SU-DHL-6 (cell line): ENCODE data around the gene SCLY.

Experiments
- H2AFZ ChIP-seq: fragments of 200-600 bp; sonication (generic); 2 replicates; pipeline ENCODE4 v1.6.1; 2014; ENCODE audit warnings: low read depth, mild to moderate bottlenecking, moderate library complexity, mixed read lengths, antibody characterized with exemption, low read length; ENCODE audit not compliant: severe bottlenecking
- H3F3A ChIP-seq: fragments of 200-600 bp; shearing (Covaris generic); 2 replicates; pipeline ENCODE4 v1.6.0; 2016; ENCODE audit warnings: antibody characterized with exemption, mild to moderate bottlenecking; ENCODE audit not compliant: insufficient read depth
- H3K27ac ChIP-seq: fragments of 200-600 bp; sonication (generic); 2 replicates; pipeline ENCODE4 v1.5.1; 2016; ENCODE audit warnings: low read depth, mild to moderate bottlenecking, low read length, moderate library complexity, mixed read lengths
- H3K27me3 ChIP-seq: fragments of 200-600 bp; sonication (generic), shearing (Covaris generic); 2 replicates; pipeline ENCODE4 v1.6.0; 2014; ENCODE audit warnings: mild to moderate bottlenecking, low read length
- H3K36me3 ChIP-seq: fragments of 200-600 bp; sonication (generic); 2 replicates; pipeline ENCODE4 v1.6.1; 2014; ENCODE audit warnings: mild to moderate bottlenecking, low read length, mixed read lengths
- H3K4me2 ChIP-seq: fragments of 300-600, 200-600 bp; shearing (Covaris generic), sonication (generic); 2 replicates; pipeline ENCODE4 v1.6.0; 2014; ENCODE audit warnings: low read length, low read depth, mild to moderate bottlenecking; ENCODE audit not compliant: poor library complexity, severe bottlenecking
- H3K4me3 ChIP-seq: fragments of 200-600 bp; sonication (generic); 2 replicates; pipeline ENCODE4 v1.5.1; 2014; ENCODE audit warnings: antibody characterized with exemption, low read length, mild to moderate bottlenecking, mixed read lengths; ENCODE audit not compliant: insufficient read depth, poor library complexity, severe bottlenecking
- H3K79me2 ChIP-seq: fragments of 200-600 bp; sonication (generic); 2 replicates; pipeline ENCODE4 v1.6.1; 2014; ENCODE audit warnings: mild to moderate bottlenecking, low read length, moderate library complexity; ENCODE audit not compliant: insufficient read depth
- H3K9ac ChIP-seq: fragments of 200-600 bp; sonication (generic); 2 replicates; pipeline ENCODE4 v1.7.0; 2014; ENCODE audit warnings: mild to moderate bottlenecking, low read length
- H3K9me2 ChIP-seq: fragments of 200-600 bp; sonication (generic); replicated peaks from 2 replicates; pipeline ENCODE4 v1.6.1; 2014; ENCODE audit warnings: low read length; ENCODE audit not compliant: insufficient read depth
- H3K9me3 ChIP-seq: fragments of 200-600 bp; sonication (generic); 2 replicates; pipeline ENCODE4 v1.6.1; 2014; ENCODE audit warnings: low read length, mixed read lengths; ENCODE audit not compliant: insufficient read depth
- H4K20me1 ChIP-seq: fragments of 200-600 bp; sonication (generic); 2 replicates; pipeline ENCODE4 v1.6.1; 2014; ENCODE audit warnings: low read depth, mild to moderate bottlenecking, antibody characterized with exemption, low read length, moderate library complexity, mixed read lengths
- CTCF ChIP-seq: fragments of 200-600 bp; sonication (generic); IDR thresholded peaks from one replicate; pipeline ENCODE4 v1.5.1; 2017; ENCODE audit warnings: antibody characterized with exemption, mild to moderate bottlenecking, low read length, moderate library complexity; ENCODE audit not compliant: insufficient read depth, poor library complexity, severe bottlenecking
- EZH2phosphoT487 ChIP-seq: fragments of 200-600 bp; sonication (generic), shearing (Covaris generic); conservative IDR thresholded peaks from 2 replicates; pipeline ENCODE4 v1.6.1; 2018; ENCODE audit warnings: mild to moderate bottlenecking, antibody characterized with exemption, low read length, moderate library complexity, mixed read lengths

SCLY gene

GRCh38 chr2:238080518-238080917 is 19.7 kb downstream of the SCLY start:
- Histone ChIP-seq H2AFZ (no peak overlapping the region), H3K27me3 (no peaks in the 10 kb centered on the region), H3K4me3 (no peak overlapping the region), H3K79me2 (no peaks in the 10 kb centered on the region), H3K27ac (no peak overlapping the region), H3K9me3 (no peaks in the 10 kb centered on the region), H3F3A (no peaks in the 10 kb centered on the region), H4K20me1 (no peaks in the 10 kb centered on the region), H3K4me2 (no peak overlapping the region), H3K9me2 (no peaks in the 10 kb centered on the region), H3K9ac (no peak overlapping the region), H3K36me3 (peaks cover 2% of the 10 kb centered on the region; the same call in 1 of the 2 replicates)
- TF ChIP-seq EZH2phosphoT487 = no peak
- no peak for TF ChIP-seq CTCF

- Histone ChIP-seq H3K9me2 (no peaks in the 10 kb centered on the region), H3K79me2 (no peaks in the 10 kb centered on the region), H3K4me3 (no peak overlapping the region), H3K9me3 (no peaks in the 10 kb centered on the region), H3K27me3 (no peaks in the 10 kb centered on the region), H3K4me2 (no peak overlapping the region), H4K20me1 (no peaks in the 10 kb centered on the region), H3K9ac (no peak overlapping the region), H3K36me3 (peaks cover 2% of the 10 kb centered on the region; the same call in 1 of the 2 replicates), H2AFZ (no peak overlapping the region), H3K27ac (no peak overlapping the region), H3F3A (0 out of 2 replicates have a peak, but pooled peaks cover 4% of the 10 kb centered on the region)
- TF ChIP-seq CTCF (no peak), EZH2phosphoT487 (no peak)
Observed at GRCh38 chr2:238081150-238081549, 20.3 kb downstream of the SCLY start.

- Histone ChIP-seq H2AFZ (no peak overlapping the region), H3K79me2 (no peaks in the 10 kb centered on the region), H3K27me3 (no peaks in the 10 kb centered on the region), H3K27ac (no peak overlapping the region), H3K9ac (no peak overlapping the region), H4K20me1 (no peaks in the 10 kb centered on the region), H3K9me3 (no peaks in the 10 kb centered on the region), H3K36me3 (peaks cover 2% of the 10 kb centered on the region; the same call in 1 of the 2 replicates), H3K4me2 (no peak overlapping the region), H3K4me3 (no peak overlapping the region), H3K9me2 (no peaks in the 10 kb centered on the region), H3F3A (0 out of 2 replicates have a peak, but pooled peaks cover 4% of the 10 kb centered on the region)
- no peak for TF ChIP-seq EZH2phosphoT487
- TF ChIP-seq CTCF = no peak
Observed at GRCh38 chr2:238081561-238081960, 20.8 kb downstream of the SCLY start.
